ENCODE data around the gene COL1A2. TPM values are rescaled to one million over a fixed set of nuclear protein-coding genes. Genes with fewer than 3 reads are reported as not detected.

COL1A2 gene
- total and polyA plus RNA-seq, 2 of the 4 experiments (the other 2 are of a cell fraction) = 1,211 to 4,454 TPM

DNA sequence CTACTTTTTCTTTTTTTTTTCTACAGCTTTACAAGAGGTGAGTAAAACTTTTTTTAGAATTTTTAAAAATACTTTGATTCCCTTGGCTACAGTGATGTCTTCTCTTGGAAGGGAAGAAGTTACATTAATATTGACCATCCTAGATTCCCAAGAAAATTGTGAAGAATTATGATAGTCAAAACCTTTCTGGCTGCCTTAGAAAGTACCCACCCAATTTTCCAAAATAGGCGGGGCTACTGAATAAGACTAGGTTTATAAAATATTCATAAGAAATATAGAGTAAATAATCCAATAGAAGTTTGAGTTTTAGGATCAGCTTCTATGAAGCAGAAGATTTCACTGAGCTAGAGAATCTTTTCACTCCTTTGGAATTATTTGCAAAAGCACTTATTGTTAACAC lies 3.0 kb downstream of the COL1A2 start:
- Histone ChIP-seq H2AFZ (replicated peaks; ENCODE audit: low read length, poor library complexity) (no peak overlapping the region), H3K18ac (ENCODE audit: low read depth, low read length) (0 out of 2 replicates have a peak overlapping the region, but pooled peaks have one; percentile 44), H2BK5ac (ENCODE audit: low read depth, low read length, poor library complexity, severe bottlenecking) (peak overlapping the region; percentile 92), H3K23ac (ENCODE audit: low read depth, low read length) (no peak overlapping the region), H3K27me3 (ENCODE audit: control insufficient read depth, insufficient read depth, low read length) (no peaks in the 10 kb centered on the region), H3K56ac (ENCODE audit: extremely low read depth, insufficient read depth, low read length) (0 out of 2 replicates have a peak overlapping the region, but pooled peaks have one; percentile 67), H3K4me3 (ENCODE audit: insufficient read depth, low read depth, low read length) (peak overlapping the region; percentile 81), H4K91ac (ENCODE audit: insufficient read depth, low read depth, low read length) (no peak overlapping the region), H4K5ac (ENCODE audit: low read depth, low read length) (no peak overlapping the region), H3K4me2 (ENCODE audit: low read depth, low read length) (peak overlapping the region; percentile 90), H2AK5ac (ENCODE audit: low read depth, low read length) (no peak overlapping the region), H3K9me1 (ENCODE audit: insufficient read depth, low read length) (no peaks in the 10 kb centered on the region), H3K79me1 (ENCODE audit: low read depth in 1 of 2, low read length in 2 of 2) (peaks cover 7 to 16% of the 10 kb centered on the region in 2 experiments; a peak in 3 of 4 replicates), H4K20me1 (ENCODE audit: insufficient read depth, low read length) (peaks cover 41% of the 10 kb centered on the region; the same call in 1 of the 2 replicates), H2BK120ac (ENCODE audit: low read depth, low read length) (no peak overlapping the region), H3K9ac (ENCODE audit: low read depth, low read length) (peak overlapping the region; percentile 82), H3K4ac (ENCODE audit: low read depth, low read length) (no peak overlapping the region), H3K36me3 (ENCODE audit: control insufficient read depth, insufficient read depth, low read length) (peaks cover 54% of the 10 kb centered on the region), H2BK20ac (ENCODE audit: low read depth, low read length) (no peak overlapping the region), H3K27ac (ENCODE audit: insufficient read depth, low read length) (peak overlapping the region; percentile 61; the same call in 1 of the 2 replicates), H2BK15ac (ENCODE audit: low read depth, low read length) (no peak overlapping the region), H3K4me1 (ENCODE audit: control insufficient read depth, insufficient read depth, low read length) (peaks cover 12% of the 10 kb centered on the region), H2AK9ac (replicated peaks; ENCODE audit: low read depth, low read length, poor library complexity) (no peak overlapping the region), H3K9me3 (ENCODE audit: control insufficient read depth, insufficient read depth, low read length) (no peaks in the 10 kb centered on the region), H3K14ac (replicated peaks; ENCODE audit: low read depth, low read length) (no peak overlapping the region), H4K8ac (ENCODE audit: low read depth in 2 of 2, low read length in 2 of 2) (no peak overlapping the region; a peak in 1 of 4 replicates)
- BruUV-seq (replicated peaks) = no TSS peak
- intact Hi-C loops (cut with micrococcal nuclease) (no loop called here), in situ Hi-C loops (cut with MboI; ENCODE audit: low sequenced_read_pairs) (loop anchor here (5.0 kb wide), 1 partner anchor 100 kb away; no protein-coding TSS in a partner anchor), dilution Hi-C loops (cut with HindIII; ENCODE audit: low sequenced_read_pairs, unreplicated experiment) (no loop called here)
- DNase-seq (no peak), ATAC-seq (ENCODE audit: low read depth) (no peak)
- CTCF ChIA-PET = interaction anchor here (2.1 to 2.4 kb wide), 2 partner anchors 102 to 109 kb away, joined by 11 to 24 read pairs; no protein-coding TSS in a partner anchor
- POLR2A ChIA-PET (ENCODE audit: unreplicated experiment) = interaction anchor here (1.0 to 7.9 kb wide), 4 partner anchors 23 to 107 kb away, joined by 3 to 163 read pairs (median 9); no protein-coding TSS in a partner anchor
- no CpG with 5 or more reads among the region's 1 CpG for whole genome bisulfite sequencing, 2 experiments (ENCODE audit: extremely low coverage in 2 of 2, insufficient read length in 1 of 2)
- TF ChIP-seq MXI1 (IDR thresholded peaks at IDR 0.05; ENCODE audit: borderline replicate concordance, low read depth, low read length) = no peak
- TF ChIP-seq FOS (IDR thresholded peaks at IDR 0.05; ENCODE audit: low read depth, low read length) = no peak
- no peak for TF ChIP-seq RAD21 (IDR thresholded peaks at IDR 0.05; ENCODE audit: low read length)
- TF ChIP-seq, protein P1, sequence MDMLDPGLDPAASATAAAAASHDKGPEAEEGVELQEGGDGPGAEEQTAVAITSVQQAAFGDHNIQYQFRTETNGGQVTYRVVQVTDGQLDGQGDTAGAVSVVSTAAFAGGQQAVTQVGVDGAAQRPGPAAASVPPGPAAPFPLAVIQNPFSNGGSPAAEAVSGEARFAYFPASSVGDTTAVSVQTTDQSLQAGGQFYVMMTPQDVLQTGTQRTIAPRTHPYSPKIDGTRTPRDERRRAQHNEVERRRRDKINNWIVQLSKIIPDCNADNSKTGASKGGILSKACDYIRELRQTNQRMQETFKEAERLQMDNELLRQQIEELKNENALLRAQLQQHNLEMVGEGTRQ (IDR thresholded peaks at IDR 0.05; ENCODE audit: low read depth, low read length) = no peak
- TF ChIP-seq, protein P2, sequence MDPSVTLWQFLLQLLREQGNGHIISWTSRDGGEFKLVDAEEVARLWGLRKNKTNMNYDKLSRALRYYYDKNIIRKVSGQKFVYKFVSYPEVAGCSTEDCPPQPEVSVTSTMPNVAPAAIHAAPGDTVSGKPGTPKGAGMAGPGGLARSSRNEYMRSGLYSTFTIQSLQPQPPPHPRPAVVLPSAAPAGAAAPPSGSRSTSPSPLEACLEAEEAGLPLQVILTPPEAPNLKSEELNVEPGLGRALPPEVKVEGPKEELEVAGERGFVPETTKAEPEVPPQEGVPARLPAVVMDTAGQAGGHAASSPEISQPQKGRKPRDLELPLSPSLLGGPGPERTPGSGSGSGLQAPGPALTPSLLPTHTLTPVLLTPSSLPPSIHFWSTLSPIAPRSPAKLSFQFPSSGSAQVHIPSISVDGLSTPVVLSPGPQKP (IDR thresholded peaks at IDR 0.05; ENCODE audit: borderline replicate concordance, low read depth, low read length) = no peak
- TF ChIP-seq CEBPB (IDR thresholded peaks at IDR 0.05; ENCODE audit: low read depth, low read length) = no peak
- TF ChIP-seq RCOR1 (IDR thresholded peaks at IDR 0.05; ENCODE audit: insufficient replicate concordance, low read length) = no peak
- TF ChIP-seq POLR2A (IDR thresholded peaks at IDR 0.05; ENCODE audit: low read depth, low read length) = 0 out of 2 replicates have a peak, but pooled peaks have one; percentile 35
- TF ChIP-seq MAZ (IDR thresholded peaks at IDR 0.05; ENCODE audit: borderline replicate concordance, low read depth, low read length) = no peak
